HEK293 (cell line): ENCODE data around the gene SPECC1.

Experiments used
- BCL11B ChIP-seq: fragments of 450-650 bp; formaldehyde crosslinking; IDR thresholded peaks from 2 replicates; pipeline ENCODE4 v1.5.1; 2016; ENCODE audit warnings: low read depth, missing biosample characterization, missing genetic modification characterization
- CTCF ChIP-seq: fragments of 450-650 bp; formaldehyde crosslinking; IDR thresholded peaks from 2 replicates; pipeline ENCODE4 v1.5.1; 2016; ENCODE audit warnings: missing biosample characterization, missing genetic modification characterization
- KLF9 ChIP-seq: fragments of 450-650 bp; formaldehyde crosslinking; IDR thresholded peaks from 2 replicates; pipeline ENCODE4 v1.5.1; 2016; ENCODE audit warnings: missing biosample characterization, missing genetic modification characterization, low read depth
- SETDB1 ChIP-seq: IDR thresholded peaks from one replicate; pipeline ENCODE4 v1.6.1; 2017; ENCODE audit warnings: mild to moderate bottlenecking, low read length, moderate library complexity, mixed read lengths; ENCODE audit not compliant: insufficient read length
- ZBTB7A ChIP-seq: fragments of 450-650 bp; formaldehyde crosslinking; IDR thresholded peaks from 2 replicates; pipeline ENCODE4 v1.5.1; 2016; ENCODE audit warnings: low read depth, missing biosample characterization, missing genetic modification characterization
- ZNF24 ChIP-seq: fragments of 450-650 bp; formaldehyde crosslinking; IDR thresholded peaks from 2 replicates; pipeline ENCODE4 v1.5.1; 2016; ENCODE audit warnings: missing biosample characterization, missing genetic modification characterization
- ZNF394 ChIP-seq: fragments of 450-650 bp; formaldehyde crosslinking; IDR thresholded peaks from 2 replicates; pipeline ENCODE4 v1.5.1; 2016; ENCODE audit warnings: missing biosample characterization, missing genetic modification characterization, mild to moderate bottlenecking, moderate library complexity, borderline replicate concordance
- ZNF416 ChIP-seq: fragments of 450-650 bp; formaldehyde crosslinking; IDR thresholded peaks from 2 replicates; pipeline ENCODE4 v1.5.1; 2016; ENCODE audit warnings: missing biosample characterization, missing genetic modification characterization
- ZNF549 ChIP-seq: fragments of 450-650 bp; IDR thresholded peaks from 2 replicates; pipeline ENCODE4 v1.5.1; 2018; ENCODE audit warnings: missing biosample characterization, missing genetic modification characterization, mild to moderate bottlenecking, inconsistent platforms, moderate library complexity
- ZNF580 ChIP-seq: fragments of 450-650 bp; formaldehyde crosslinking; IDR thresholded peaks from 2 replicates; pipeline ENCODE4 v1.5.1; 2016; ENCODE audit warnings: missing biosample characterization, missing genetic modification characterization
- ZNF76 ChIP-seq: fragments of 450-650 bp; formaldehyde crosslinking; IDR thresholded peaks from 2 replicates; pipeline ENCODE4; 2016; ENCODE audit warnings: low read depth, missing biosample characterization, missing genetic modification characterization, borderline replicate concordance

GRCh38 chr17:20202141-20202621 lies 193.0 kb downstream of the SPECC1 start:
- TF ChIP-seq ZNF549, result no peak
- TF ChIP-seq CTCF (tag by site-specific recombination), result no peak
- TF ChIP-seq ZNF580 (tag by site-specific recombination), result no peak
- no peak for TF ChIP-seq SETDB1
- no peak for TF ChIP-seq ZBTB7A
- TF ChIP-seq KLF9, result no peak
- TF ChIP-seq BCL11B, result no peak
- no peak for TF ChIP-seq ZNF76 (tag by site-specific recombination)
- no peak for TF ChIP-seq ZNF24 (tag by site-specific recombination)
- TF ChIP-seq ZNF416 (tag by site-specific recombination), result no peak
- TF ChIP-seq ZNF394 (tag by site-specific recombination), result no peak
